OCI-LY3 (cell line): ENCODE data around the gene FBXO2.

Experiments
- CTCF ChIP-seq: fragments of 200-600, 300-600 bp; sonication (generic); IDR thresholded peaks from 2 replicates; pipeline ENCODE4 v1.5.1; 2014; ENCODE audit warnings: antibody characterized with exemption, low read length, low read depth
- EZH2phosphoT487 ChIP-seq: fragments of 200-600 bp; shearing (Covaris generic); IDR thresholded peaks from 2 replicates; pipeline ENCODE4 v1.6.1; 2018; ENCODE audit warnings: antibody characterized with exemption, mixed run types, low read depth

DNA sequence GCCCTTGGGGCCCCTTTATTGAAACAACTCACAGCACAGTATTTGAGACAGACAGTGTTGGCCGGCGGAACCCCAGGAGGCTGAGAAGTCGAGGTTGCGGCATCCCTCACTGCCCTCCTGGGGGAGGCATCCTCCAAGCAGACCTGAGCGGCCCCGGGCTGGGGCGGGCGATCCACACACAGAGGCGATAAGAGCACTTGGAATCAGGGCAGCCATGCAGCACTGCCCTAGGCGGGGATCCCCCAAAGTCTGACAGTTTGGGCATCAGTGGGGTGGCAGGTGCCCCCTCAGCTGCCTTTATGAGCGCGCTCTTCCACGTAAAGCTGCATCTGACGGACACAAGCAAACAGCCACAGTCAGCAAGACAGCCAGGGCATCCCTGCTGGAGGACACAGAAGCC, 20.3 kb upstream of the FBXO2 start:
- no peak for TF ChIP-seq CTCF
- TF ChIP-seq EZH2phosphoT487, result no peak
